Myometrial cell (primary cell): ENCODE results near the gene IGSF21. TPM values are rescaled to one million over a fixed set of nuclear protein-coding genes. Genes with fewer than 3 reads are reported as not detected.

Experiments
- total RNA-seq: library from RNA; depleted of rRNA; stranded (reverse); fragments of >200 nt; gene quantifications from 2 replicates; pipeline ENCODE4 v1.2.3, GENCODE V29; 2015

The IGSF21 gene
- total RNA-seq: not detected in 2 replicates

DNA sequence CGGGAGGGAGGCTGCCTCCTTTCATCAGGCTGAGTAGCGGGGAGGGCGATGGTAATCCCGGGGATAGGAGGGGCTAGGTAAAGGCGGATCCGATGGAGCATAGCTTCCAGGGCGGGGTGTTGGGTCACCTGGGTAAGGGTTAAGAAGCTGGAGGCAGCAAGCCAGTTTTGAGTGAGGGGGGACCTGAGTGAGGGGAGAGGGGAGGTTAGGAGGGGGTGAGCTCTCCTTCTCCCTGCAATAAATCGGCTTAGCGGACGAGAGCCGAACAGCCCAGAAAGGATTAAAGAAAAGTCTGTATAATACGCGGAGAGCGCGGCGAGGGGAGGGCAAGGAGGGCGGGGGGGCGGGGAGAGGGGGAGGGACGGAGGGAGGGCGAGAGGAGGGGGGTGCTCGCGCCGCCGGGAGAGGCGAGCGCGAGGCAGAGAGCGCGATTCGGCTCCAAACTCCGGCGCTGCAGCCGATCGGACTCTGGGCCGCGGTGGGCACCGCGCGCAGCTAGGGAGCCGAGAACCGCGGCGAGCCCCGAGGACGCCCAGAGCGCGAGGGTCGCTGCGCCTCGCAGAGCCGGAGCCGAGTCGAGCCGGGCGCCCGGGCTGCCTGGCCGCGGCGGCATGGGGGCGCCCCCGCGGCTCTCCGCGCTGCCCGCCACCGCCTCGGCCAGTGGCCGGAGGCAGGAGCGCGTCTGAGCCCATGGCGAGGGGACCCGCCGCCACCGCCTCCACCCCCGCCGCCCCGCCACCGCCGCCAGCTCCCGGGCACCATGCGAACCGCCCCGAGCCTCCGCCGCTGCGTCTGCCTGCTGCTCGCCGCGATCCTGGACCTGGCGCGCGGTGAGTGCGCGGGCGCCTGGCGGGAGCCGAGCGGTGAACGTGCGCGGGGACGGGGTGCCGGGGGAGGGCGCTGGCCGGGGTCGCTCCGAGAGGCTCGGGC lies at the start of gene IGSF21:
TSS of gene IGSF21 (plus strand) at position 430 of the 930 bp plus-strand sequence. CDS start at position 761, 331 bp downstream.

